Osteocyte (in vitro differentiated cells): Measurements from ENCODE around the gene DNAJB2. TPM values are rescaled to one million over a fixed set of nuclear protein-coding genes. Genes with fewer than 3 reads are reported as not detected.
A peak's percentile ranks its signal among the peaks of the same experiment; 100 is the strongest.

Experiments used
- DNase-seq: peaks from one replicate; pipeline ENCODE4 v3.0.0; 2021; ENCODE audit warnings: mixed read lengths; ENCODE audit not compliant: unreplicated experiment; ENCODE audit errors: extremely low spot score
- H3K27ac Mint-ChIP-seq: one replicate; pipeline ENCODE4 v1.8.0; 2021; ENCODE audit warnings: mild to moderate bottlenecking, mixed read lengths; ENCODE audit not compliant: unreplicated experiment
- H3K27me3 Mint-ChIP-seq: one replicate; pipeline ENCODE4 v1.8.0; 2021; ENCODE audit warnings: mixed read lengths; ENCODE audit not compliant: unreplicated experiment
- H3K36me3 Mint-ChIP-seq: one replicate; pipeline ENCODE4 v1.8.0; 2021; ENCODE audit warnings: mixed read lengths; ENCODE audit not compliant: unreplicated experiment
- H3K4me1 Mint-ChIP-seq: one replicate; pipeline ENCODE4 v1.8.0; 2021; ENCODE audit warnings: mixed read lengths; ENCODE audit not compliant: unreplicated experiment
- H3K4me3 Mint-ChIP-seq: one replicate; pipeline ENCODE4 v1.8.0; 2021; ENCODE audit warnings: mild to moderate bottlenecking, moderate library complexity, mixed read lengths; ENCODE audit not compliant: unreplicated experiment
- H3K9me3 Mint-ChIP-seq: one replicate; pipeline ENCODE4 v1.8.0; 2021; ENCODE audit warnings: mixed read lengths; ENCODE audit not compliant: unreplicated experiment
- total RNA-seq: library from RNA; stranded (reverse); gene quantifications from 2 replicates; pipeline ENCODE4 v1.2.1, GENCODE V29; 2021
- TF ChIP-seq, protein P1 (sequence below): fragments of 200-600 bp; sonication (generic); IDR thresholded peaks from 2 replicates; pipeline ENCODE4 v1.5.0; 2021; ENCODE audit warnings: antibody characterized with exemption, mild to moderate bottlenecking, moderate library complexity

DNAJB2 gene
- total RNA-seq, 1 donor from 2014 or later: 43.3 TPM

DNA sequence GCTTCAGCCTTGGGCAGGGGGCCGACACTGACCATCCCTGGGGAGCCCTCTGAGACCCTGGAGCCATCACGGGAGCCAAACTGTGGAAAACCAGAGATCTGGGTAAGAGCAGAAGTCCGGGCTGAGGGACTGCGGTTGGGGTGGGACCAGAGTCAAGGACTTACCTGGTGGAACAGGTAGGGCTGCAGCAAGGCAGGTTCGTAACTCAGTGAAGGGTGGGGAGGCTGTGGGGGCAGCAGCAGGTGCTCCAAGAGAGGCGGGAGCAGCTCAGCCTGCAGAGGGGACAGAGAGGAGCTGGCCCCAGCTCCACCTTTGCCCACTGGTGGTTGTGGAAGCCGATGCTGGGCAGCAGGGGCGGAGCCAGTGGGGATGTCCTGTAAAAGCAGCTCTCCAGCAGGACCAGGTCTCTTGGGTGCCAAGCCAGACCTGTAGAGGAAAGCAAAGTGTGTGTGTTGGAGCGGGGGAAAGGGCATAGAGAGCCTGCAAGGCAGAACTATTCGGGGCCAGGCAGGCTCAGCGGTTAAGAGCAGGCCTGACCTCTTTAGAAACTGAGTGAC, 23.3 kb downstream of the DNAJB2 start:
- no peaks in the 10 kb centered on the region for H3K9me3 Mint-ChIP-seq
- TF ChIP-seq, protein P1, sequence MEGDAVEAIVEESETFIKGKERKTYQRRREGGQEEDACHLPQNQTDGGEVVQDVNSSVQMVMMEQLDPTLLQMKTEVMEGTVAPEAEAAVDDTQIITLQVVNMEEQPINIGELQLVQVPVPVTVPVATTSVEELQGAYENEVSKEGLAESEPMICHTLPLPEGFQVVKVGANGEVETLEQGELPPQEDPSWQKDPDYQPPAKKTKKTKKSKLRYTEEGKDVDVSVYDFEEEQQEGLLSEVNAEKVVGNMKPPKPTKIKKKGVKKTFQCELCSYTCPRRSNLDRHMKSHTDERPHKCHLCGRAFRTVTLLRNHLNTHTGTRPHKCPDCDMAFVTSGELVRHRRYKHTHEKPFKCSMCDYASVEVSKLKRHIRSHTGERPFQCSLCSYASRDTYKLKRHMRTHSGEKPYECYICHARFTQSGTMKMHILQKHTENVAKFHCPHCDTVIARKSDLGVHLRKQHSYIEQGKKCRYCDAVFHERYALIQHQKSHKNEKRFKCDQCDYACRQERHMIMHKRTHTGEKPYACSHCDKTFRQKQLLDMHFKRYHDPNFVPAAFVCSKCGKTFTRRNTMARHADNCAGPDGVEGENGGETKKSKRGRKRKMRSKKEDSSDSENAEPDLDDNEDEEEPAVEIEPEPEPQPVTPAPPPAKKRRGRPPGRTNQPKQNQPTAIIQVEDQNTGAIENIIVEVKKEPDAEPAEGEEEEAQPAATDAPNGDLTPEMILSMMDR: no peak
- no peak for DNase-seq
- H3K4me1 Mint-ChIP-seq: no peaks in the 10 kb centered on the region
- no peak overlapping the region for H3K4me3 Mint-ChIP-seq
- H3K27me3 Mint-ChIP-seq: peaks cover 67% of the 10 kb centered on the region
- H3K36me3 Mint-ChIP-seq: no peaks in the 10 kb centered on the region
- H3K27ac Mint-ChIP-seq: no peak overlapping the region

DNA sequence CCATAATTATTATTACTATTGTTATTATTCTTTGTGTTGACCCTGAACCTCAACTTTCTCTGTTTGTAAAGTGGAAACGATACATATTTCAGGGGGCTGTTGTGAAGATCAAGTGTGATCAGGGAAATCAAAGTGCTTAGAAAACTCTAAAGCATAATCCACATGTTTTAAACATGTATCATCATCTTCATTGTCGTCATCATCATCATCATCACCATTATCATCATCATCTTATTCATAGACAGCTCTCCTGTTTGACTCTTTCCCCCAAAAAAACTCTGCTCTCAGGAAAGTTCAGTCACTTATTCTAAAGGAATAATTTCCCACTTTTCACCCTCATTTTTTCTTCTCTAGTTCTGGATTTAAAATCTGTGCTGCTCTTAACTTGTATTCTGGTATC, 25.1 kb downstream of the DNAJB2 start:
- no peaks in the 10 kb centered on the region for H3K36me3 Mint-ChIP-seq
- peaks cover 7% of the 10 kb centered on the region for H3K4me1 Mint-ChIP-seq
- TF ChIP-seq, protein P1: no peak
- no peak overlapping the region for H3K4me3 Mint-ChIP-seq
- H3K9me3 Mint-ChIP-seq: no peaks in the 10 kb centered on the region
- no peak for DNase-seq
- no peak overlapping the region for H3K27ac Mint-ChIP-seq
- peaks cover 68% of the 10 kb centered on the region for H3K27me3 Mint-ChIP-seq

DNA sequence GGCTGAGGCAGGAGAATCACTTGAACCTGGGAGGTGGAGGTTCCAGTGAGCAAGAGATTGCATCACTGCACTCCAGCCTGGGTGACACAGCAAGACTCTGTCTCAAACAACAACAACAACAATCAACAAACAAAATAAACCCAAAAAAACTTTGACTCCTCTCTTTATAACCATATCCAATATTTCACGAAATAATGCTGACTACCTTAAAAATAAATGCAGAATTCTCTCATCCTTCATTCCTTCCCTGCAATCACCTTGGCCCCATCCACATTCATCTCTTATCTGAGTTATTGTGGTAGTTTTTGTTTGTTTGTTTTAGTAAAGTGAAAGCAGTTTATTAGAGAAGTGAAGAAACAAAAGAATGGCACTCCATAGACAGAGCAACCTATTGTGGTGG, 26.9 kb downstream of the DNAJB2 start:
- H3K4me1 Mint-ChIP-seq: peaks cover 7% of the 10 kb centered on the region
- no peaks in the 10 kb centered on the region for H3K36me3 Mint-ChIP-seq
- H3K27ac Mint-ChIP-seq: no peak overlapping the region
- H3K4me3 Mint-ChIP-seq: no peak overlapping the region
- no peaks in the 10 kb centered on the region for H3K9me3 Mint-ChIP-seq
- TF ChIP-seq, protein P1: no peak
- H3K27me3 Mint-ChIP-seq: peaks cover 69% of the 10 kb centered on the region
- no peak for DNase-seq

DNA sequence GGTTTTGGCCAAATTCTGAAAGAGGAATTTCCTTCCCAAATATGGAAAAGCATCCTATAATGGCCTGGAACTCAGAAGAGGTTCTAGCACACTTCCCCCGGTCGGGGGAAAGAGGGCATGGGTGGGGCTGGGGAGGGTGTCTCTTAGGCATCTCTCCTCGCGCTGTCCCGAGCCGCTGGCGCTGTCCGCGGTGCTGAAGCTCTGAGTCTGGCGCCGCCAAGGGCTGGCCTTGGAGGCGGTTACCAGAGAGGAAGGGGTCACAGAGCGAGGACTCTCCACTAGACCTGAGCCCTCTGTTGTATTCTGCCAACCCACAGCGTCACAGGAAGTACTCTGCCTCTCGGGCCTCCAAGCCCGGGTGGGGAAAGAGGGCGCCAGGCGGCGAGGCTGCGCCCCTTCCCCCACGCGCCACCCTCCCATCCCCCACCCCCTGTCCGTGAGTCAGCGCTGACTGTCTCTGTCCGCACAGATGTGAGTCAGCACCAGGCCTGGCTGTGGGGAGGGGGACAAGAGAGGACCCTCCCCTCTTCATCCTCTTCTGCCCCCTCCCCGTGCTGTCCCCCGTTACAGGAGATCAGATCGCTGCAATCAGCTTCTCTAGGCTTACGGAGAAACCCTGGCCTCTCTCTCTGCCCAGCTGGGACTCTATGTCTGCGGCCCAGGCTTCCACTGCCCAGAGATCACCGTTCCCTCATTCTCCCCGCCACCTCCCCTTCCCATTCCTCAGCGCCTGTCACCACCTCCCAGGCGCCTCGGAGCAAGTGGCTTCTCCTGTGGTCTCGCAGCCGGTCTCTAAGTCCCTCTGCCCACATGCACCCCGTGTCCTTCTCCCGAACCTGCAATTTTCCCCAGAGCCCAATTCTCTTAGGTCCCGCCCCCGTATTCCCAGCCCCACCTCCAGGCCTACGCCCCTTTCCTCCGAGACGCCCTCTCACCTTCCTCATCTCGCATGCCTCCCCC, 29.3 kb downstream of the DNAJB2 start:
- peaks cover 7% of the 10 kb centered on the region for H3K4me1 Mint-ChIP-seq
- peak; percentile 90 for DNase-seq

More for the DNA sequence above, 29.3 kb downstream of the DNAJB2 start:
- Mint-ChIP-seq H3K27me3 (peaks cover 51% of the 10 kb centered on the region), H3K9me3 (no peaks in the 10 kb centered on the region), H3K27ac (no peak overlapping the region), H3K36me3 (no peaks in the 10 kb centered on the region), H3K4me3 (no peak overlapping the region)
- TF ChIP-seq, protein P1: no peak
